Left forelimb (tissue), 1 donor: ENCODE data around the gene ZNF710.

ENCODE experiments used
- DNase-seq: peaks from one replicate; pipeline ENCODE4 v3.0.0-alpha.2; 2018; ENCODE audit warnings: low spot score

Gene ZNF710

DNA sequence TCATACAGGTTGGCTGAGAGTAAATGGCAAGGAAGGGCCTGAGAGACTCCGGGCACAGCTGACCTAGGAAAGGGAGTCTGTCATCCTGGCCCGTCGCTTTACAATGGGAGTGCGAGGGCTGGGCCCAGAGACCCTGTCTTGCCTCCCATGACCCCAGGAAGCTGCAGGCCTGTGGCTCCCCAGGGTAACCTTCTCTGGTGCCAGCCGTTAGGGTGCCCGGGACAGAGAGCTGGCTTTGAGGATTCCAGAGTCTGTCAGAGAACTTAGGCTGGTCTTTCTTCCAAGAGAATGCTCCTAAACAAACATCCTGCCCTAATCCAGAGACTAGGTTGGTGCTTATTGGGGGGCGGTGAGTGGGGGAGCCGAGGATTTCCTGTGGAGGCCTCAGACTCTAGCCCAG is 18.5 kb downstream of the ZNF710 start:
- no peak for DNase-seq

- DNase-seq: no peak
Measured at GRCh38 chr15:90020021-90020735, 19.1 kb downstream of the ZNF710 start.

DNA sequence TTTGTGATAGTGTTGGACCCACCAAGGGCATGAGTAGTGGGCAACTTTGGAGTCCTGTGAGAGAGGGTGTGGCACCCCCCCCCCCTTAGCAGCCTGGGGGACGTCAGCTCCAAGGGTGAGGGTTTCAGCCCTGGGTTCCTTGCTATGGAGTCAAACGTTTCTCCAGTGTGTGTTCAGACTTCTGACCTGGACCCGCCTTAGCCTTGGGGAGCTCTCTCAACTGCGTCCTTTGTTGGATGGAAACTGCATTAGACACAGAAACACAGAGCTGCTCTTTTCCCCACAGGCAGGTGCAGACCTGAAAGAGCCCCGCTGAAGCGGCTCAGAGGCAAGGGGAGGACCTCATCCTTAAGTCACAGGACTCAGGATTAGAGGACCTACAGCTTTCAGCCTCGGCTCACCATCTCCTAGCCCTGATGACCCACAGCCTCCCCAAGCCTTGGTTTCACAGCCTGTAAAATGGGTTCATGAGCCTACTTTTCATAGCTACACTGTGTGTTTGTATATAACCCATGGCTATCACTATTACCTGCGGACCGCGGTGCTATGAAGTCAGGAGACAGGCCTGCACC is 19.9 kb downstream of the ZNF710 start:
- no peak for DNase-seq

GRCh38 chr15:90022345-90022744 is 21.2 kb downstream of the ZNF710 start:
- peak; percentile 40 for DNase-seq

GRCh38 chr15:90022905-90023700 is 22.0 kb downstream of the ZNF710 start:
- peak; percentile 28 for DNase-seq

DNA sequence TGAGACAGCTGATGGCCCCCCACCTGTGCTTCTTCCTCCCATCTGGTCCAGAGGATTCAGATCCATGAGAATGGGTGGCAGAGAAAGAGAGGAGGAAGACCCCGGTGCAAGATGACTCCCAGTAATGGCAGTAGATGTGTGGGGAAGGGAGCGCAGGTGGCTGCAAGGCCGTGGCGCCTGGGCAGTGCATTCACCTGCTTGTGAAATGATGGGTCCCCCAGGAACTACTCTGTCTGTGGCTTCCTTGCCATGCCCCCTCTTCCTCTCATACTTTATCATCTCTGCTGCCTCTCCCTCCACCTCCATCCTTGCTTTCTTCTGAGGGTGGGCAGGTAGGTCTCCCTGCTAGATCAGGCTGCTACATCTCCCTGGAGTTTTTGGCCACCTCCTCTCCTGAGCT is 23.3 kb downstream of the ZNF710 start:
- no peak for DNase-seq

- DNase-seq: no peak
Measured at GRCh38 chr15:90025489-90026033, 24.4 kb downstream of the ZNF710 start.

DNA sequence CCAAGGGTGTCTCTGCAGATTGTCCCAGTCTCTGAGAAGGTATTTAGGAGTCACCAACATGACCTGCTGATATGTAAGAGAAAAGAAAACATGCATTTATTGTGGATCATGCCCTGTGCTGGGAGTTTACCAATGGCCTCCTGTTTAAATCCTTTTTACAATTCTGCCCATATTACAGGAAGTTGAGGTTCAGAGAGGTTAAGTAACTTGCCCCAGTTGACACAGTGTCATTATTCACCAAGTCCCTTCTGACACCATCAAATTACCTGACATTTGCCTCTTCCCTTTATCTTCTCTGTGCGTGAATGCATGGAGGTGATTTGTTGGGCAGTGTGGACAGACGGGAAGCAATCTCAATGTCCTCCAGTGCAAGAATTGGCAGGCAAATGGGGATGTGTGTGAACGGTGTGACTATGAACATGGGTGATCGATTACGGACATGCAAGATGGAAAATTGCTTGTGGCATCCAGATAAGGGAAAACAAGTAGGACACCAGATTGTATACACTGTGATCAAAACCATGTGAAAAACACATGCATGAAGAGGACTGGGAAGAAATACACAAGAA is 27.3 kb downstream of the ZNF710 start:
- peak; percentile 54 for DNase-seq

DNA sequence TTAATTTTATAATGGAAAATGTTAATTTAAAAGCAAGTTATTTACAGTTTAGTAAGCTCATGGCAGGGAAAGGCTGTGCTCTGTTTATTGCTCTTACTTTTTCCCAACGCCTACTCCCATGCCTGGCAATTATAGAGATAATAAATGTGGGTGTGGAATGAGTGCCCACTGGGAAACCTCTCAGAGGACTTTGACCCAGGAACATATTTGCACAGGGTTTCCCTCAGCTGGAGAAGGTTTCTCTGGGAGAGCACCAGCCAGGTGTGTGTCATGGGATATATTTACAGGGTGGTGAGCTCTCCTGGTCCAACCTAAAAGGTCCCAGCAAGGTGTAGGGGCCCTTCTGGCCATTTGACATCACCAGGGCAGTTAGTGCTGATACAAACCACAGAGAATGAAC is 27.9 kb downstream of the ZNF710 start:
- DNase-seq: no peak

DNA sequence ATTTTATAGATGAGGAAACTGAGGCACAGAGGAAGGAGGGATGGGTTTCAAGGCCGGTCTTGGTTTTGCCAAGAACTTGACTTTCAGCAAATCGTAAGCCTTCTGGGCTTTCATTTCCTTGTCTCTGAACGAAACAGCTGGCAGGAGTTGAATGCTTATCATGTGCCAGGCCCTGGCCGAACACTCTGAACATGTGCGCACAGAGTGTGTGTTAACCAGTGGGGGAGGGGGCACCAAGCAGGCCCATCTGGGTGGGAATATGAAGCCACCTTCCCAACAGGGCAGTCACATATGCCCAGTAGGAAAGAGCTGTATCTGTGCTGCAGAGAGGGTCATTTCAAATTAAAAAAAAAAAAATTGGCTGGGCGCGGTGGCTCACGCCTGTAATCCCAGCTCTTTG is 29.3 kb downstream of the ZNF710 start:
- DNase-seq: peak; percentile 23

DNA sequence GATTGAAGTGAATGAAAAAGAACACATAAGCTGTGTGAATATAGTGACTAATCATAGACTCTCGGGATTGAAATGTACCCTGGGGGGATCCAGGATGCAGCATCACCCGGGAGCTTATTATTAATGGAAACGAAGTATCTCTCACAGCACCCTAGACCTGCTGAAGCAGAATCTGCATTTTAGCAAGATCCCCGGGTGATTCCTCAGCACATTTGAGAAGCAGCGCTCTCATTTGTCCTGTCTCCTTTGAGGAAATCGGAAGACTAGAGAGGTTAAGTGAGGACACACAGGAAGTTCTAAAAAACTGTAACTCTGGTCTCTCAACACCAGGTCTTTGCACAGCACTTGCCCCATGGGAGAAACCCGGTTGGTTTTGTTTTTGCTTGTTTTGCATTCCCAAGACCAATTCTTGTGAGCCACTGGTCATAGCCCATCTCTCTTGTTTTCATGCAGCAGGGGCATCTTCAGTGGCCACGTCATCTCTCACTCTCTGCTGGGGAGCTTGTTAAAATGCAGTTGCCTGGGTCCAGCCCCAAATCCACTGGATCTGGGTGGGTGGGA is 30.2 kb downstream of the ZNF710 start:
- peak; percentile 42 for DNase-seq

DNA sequence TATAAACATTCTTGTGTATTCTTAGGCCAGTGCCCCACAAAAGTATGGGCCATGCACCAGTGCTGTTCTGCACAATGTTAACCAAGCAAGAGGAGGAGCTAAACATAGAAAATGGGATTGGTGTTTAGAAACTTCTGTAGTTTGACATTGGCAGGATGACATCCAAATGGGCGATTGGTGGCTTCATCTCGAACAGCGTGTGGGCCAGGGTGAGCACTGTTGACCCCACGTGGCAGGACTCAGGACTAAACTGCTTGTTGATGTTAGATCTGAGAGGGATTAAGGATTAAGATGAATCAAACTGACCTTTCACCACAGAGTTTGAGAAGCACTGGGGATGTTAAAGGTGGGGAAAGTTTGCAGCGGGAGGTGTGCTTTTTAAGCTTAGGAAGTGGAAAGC is 31.9 kb downstream of the ZNF710 start:
- no peak for DNase-seq

DNA sequence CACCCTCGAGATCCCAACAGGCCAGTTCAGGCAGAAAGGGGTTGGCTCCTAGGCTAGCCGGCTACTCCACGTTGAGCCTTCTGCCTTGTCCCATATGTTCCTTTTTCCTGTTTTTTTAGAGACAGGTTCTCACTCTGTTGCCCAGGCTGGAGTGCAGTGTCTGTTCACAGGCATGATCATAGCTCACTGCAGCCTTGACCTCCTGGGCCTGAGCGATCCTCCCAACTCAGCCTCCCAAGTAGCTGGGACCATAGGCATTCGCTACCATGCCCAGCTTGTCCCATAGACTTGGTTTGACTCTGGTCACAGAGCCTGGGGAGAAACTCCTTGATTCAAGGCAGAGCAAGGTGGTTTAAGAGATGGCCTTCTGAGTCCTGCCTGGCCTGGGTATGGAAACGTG is 32.3 kb downstream of the ZNF710 start:
- no peak for DNase-seq

DNA sequence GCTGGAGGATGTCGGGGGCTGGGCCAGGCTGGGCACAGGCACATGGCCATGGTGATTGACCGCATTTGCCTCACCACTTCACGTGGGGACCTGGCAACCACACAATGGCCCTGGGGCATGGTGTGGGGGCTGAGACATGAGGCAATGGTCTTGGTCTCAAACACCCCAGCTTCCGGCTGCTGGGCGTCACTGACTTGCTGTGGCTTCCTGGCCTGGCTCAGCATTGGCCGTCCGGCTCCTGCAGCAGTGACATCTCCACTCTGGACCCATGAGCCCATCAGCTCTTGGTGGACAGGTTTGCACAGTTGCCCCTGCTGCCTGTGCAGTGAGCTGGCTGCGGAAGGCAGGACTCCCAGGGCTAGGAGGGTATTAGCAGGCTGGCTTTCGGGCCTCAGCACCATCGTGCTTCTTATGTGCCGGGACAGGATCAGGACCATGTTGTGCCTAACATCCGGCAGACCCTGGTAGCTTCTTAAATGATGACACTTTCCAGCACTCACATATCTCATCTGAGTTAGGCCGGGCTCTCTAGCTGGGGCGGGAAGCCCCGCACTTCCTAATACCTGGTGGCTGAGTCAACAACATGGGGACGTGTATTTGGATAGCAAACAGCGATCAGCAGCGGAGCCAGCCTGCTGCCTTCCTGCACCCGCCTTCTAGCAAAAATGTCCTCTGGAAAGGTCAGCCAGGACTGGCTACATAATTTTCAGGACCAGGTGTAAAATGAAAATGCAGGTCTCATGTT is 34.1 kb downstream of the ZNF710 start:
- peak; percentile 55 for DNase-seq

- peak; percentile 47 for DNase-seq
Measured at GRCh38 chr15:90035840-90036230, 34.7 kb downstream of the ZNF710 start.

DNA sequence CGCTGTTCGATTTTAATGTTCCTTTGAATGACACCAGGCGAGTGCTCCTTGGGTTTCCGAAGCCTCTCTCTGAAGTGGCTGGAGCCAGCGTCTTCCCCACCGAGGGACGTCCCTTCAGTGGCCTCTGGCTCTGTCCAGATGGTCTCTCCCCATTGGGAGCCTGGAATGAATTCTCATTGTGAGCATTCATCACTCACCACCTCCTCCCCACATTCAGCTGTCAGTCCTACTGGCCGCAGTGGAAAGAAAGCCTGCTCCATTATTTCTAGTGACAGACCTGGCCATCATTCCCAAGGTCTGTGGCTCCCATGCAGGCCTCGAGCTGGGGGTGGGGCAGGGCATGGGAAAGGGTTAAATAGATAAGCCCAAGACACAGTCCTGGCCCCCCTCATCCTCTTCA is 35.2 kb downstream of the ZNF710 start:
- peak; percentile 33 for DNase-seq

DNA sequence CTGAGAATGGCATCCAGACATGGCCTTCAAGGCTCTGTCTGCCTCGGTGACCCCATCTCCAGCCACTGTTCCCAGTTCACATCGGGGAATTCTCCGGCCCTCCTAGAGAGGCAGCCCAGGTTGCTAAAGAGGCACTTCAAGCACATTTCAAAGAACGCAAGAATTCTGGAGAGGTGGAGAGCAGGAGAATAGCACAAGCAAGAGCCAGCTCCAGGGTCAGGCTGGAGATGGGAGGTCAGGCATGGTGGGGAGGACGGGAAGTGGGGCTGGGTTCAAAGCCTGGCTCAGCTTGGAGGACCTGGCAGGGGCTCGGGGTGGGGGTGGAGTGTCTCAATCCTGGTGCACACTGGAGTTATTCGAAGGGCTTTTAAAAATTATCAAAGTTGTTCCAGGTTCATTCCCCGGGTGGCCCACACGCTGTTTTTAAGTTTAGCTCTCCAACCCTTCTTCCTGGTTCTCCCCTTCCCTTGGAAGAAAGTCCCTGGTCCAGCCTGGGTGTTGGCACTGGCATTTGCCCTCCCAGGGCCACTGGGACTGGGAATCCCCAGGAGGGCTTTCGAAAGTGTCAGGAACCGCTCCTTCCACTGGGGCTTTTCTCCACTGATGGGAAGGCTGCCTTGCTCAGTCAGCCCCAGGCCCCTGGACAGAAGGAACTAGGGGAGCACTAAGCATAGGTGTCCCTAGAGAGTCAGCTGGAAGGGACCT is 35.8 kb downstream of the ZNF710 start:
- DNase-seq: peak; percentile 44

- no peak for DNase-seq
Measured at GRCh38 chr15:90037511-90037860, 36.4 kb downstream of the ZNF710 start.

DNA sequence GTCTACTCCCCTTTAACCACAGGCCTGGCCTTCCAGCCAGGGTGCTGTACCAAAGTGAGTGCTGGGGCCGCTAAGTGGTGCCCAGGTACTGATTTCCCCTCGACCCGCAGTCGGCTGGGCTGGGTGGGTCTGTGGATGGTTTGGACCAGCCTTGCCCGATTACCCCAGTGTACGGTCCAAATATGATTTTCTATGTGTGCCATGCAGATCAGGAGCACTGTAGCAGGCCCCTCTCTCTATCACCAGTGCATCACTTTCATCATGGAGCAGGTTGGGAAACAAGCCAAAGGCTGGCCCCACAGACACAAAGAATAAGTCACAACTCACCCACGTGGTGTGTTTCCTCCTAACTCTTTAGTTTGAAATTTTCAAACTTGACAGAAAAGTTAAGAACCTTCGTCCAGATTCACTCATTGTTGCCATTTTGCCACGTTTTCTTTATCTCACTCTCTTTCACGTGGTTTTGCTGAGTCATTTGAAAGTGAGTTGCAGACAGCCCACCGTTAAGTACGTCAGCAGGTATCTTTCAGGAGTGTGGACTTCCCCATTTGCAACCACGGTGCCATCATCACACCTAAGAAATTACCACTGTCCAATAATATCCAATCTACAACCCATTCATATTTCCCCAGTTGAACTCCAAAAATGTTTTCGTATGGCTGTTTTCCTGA is 37.0 kb downstream of the ZNF710 start:
- no peak for DNase-seq

GRCh38 chr15:90038632-90039095 is 37.5 kb downstream of the ZNF710 start:
- DNase-seq: no peak
